Measurements from ENCODE around the gene QRICH2.
"Not testable (repeated sequence)": the region's sequence is repeated elsewhere in the genome, so short reads cannot be mapped to it uniquely, and the experiment has no call there.

The QRICH2 gene, protein sequence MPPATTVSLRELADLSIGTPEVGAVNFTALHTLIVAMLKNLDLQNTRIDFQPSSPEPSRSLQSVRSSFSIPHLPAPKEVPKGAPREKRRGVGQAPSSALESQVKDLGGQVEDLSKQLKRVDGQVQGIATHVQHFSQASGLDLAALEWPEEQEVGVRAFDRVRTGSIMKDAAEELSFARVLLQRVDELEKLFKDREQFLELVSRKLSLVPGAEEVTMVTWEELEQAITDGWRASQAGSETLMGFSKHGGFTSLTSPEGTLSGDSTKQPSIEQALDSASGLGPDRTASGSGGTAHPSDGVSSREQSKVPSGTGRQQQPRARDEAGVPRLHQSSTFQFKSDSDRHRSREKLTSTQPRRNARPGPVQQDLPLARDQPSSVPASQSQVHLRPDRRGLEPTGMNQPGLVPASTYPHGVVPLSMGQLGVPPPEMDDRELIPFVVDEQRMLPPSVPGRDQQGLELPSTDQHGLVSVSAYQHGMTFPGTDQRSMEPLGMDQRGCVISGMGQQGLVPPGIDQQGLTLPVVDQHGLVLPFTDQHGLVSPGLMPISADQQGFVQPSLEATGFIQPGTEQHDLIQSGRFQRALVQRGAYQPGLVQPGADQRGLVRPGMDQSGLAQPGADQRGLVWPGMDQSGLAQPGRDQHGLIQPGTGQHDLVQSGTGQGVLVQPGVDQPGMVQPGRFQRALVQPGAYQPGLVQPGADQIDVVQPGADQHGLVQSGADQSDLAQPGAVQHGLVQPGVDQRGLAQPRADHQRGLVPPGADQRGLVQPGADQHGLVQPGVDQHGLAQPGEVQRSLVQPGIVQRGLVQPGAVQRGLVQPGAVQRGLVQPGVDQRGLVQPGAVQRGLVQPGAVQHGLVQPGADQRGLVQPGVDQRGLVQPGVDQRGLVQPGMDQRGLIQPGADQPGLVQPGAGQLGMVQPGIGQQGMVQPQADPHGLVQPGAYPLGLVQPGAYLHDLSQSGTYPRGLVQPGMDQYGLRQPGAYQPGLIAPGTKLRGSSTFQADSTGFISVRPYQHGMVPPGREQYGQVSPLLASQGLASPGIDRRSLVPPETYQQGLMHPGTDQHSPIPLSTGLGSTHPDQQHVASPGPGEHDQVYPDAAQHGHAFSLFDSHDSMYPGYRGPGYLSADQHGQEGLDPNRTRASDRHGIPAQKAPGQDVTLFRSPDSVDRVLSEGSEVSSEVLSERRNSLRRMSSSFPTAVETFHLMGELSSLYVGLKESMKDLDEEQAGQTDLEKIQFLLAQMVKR (N-terminal part only)

DNA sequence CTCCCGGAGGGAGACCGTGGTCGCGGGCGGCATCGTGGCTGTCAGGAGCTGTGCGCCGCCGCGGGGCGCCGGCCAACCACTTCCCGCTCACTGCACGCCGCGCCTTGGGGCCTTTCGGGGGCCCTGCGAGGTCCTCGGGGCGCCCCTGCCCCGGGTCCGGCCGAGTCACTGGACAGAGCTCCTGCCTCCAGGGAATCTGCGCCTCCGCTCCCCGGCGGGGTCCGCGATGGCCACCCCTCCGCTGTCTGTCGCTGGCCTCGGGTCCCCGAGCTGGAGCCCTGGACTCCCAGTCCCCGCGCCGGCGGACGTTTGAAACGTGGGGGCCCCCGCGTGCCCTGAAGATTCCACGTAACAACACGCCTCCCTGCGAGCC, at the start of gene QRICH2:
TSS of gene QRICH2 (minus strand) at position 311 of the 373 bp plus-strand sequence. CDS start at position 33, 278 bp downstream.
- no peak for DNase-seq (ENCODE audit: low read depth, low spot score)

DNA sequence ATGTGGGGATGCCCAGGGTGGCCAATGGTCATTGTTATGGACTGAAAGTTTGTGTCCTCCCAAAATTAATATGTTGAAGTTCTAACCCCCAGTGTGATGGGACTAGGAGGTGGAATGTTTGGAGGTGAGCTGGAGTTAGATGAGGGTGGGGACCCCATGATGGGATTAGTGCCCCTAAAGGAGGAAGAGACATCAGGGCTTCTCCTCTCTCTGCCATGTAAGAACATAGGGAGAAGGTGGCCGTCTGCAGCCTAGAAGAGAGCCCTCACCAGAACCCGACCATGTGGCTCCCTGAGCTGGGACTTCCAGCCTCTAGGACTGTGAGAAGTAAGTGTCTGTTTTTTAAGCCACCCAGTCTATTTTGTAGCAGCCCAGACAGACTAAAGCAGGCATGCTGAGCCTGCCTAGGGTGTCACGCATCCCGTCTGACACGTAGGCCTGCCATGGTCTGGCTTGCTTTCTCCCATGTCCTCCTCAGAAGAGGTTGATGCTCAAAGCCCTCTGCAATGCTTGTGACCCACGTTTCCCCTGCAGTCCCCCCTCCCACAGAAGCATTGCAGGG, 49.6 kb upstream of the QRICH2 start:
- no peak for DNase-seq (ENCODE audit: low read depth, low spot score)

DNA sequence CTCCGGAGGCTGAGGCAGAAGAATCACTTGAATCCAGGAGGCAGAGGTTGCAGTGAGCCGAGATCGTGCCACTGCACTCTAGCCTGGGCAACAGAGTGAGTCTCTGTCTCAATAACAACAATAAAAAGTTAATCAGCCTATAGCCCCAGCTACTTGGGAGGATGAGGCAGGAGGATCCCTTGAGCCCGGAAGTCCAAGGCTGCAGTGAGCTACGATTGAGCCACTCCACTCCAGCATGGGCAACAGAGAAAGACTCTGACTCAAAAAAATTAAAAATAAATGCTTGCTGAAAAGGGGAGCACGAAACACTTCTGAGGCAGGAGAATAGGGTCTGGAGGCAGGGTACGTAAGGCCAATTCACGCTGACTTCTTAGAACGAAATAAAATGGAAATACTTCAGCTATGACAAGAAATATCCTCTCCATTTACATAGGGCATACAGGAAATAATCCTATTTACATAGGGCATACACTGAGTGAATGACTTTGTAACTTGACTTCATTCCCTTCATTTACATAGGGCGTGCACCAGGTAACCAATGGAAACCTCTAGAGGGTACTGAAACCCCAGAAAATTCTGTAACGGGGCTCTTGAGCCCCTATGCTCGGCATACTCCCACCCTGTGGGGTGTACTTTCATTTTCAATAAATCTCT, 48.9 kb upstream of the QRICH2 start:
- no peak for DNase-seq (ENCODE audit: low read depth, low spot score)

DNA sequence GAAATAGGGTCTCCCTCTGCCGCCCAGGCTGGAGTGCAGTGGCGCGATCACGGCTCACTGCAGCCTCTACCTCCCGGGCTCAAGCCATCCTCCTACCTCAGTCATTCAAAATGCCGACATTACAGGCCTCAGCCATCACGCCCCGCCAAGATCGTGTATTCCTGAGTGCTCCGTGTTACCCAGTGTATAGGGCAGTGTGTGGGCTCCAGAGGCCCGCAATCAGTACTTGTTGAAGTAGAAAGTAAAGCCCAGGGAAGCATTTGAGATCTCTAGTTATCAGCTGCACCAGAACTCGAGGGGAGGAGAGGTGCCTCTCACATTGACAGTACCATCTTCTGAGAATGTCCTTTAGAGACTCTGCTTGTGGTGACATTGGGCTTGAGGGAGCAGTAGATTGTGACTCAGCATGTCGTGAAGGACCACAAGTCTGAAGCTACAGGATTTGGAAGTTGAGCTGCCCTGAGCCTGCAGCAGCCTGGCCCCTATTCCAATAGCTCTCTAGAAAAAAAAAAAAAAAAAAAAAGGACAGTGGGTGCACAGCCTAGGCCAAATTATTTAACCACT, 46.8 kb upstream of the QRICH2 start:
- no peak for DNase-seq (ENCODE audit: low read depth, low spot score)

DNA sequence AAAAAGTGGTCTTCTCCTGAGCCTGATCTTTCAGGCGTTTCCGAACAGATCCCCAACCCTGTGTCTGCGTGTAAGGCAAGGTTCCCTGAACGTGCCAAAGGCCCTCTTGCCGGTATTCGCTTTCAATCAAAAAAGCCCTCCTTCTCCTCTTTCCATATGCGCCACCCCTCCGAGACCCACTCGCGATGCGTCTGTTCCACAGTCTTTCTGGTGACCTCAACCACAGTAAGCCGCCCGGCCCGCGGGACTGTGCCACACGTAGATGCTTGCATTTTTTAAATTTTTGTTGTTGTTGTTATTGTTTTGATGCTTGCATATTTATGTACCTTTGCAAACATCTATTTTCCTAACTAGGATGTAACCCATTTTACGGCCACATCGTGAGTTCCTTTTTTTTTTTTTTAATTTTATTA, 46.2 kb upstream of the QRICH2 start:
- DNase-seq (ENCODE audit: low read depth, low spot score): no peak

DNA sequence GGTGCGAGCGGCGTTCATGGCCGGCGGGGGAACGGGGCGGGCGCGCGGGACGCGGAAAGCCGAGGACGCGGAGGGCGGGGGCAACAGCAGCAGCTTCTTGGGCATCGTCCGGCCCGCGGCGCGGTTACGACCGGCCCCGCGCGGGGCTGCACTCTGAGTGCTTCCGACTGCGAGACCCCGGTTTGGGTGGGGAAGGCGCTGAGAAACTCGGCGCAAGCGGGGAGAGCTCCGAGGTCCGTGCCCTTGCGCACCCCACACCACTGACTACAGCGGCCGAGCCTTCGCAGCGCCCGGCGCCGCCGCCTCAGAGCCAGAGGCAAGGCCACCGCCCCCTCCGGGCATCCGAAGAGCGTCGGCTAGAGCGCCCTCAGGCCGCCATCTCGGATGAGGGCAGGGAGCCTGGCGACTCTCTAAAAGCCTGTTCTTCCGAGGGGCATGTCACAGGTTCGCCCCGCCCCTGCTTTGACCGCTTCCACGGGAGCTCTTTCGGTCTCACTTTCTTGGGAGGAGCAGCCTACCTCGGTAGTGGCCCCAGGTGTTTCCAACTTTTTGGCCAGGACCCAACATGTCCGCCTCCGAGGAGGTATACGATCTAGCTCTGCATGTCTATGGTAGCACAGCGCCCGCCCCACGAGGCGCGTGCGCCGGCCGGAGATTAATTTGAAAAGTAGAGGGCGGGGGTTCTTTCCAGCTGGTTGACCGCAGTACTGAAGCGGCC, 45.7 kb upstream of the QRICH2 start, which contains the start of gene PRPSAP1:
TSS of gene PRPSAP1 (minus strand) at position 318 of the 718 bp plus-strand sequence. CDS start at position 105, 213 bp downstream.
- peak; percentile 83 for DNase-seq (ENCODE audit: low read depth, low spot score)

DNA sequence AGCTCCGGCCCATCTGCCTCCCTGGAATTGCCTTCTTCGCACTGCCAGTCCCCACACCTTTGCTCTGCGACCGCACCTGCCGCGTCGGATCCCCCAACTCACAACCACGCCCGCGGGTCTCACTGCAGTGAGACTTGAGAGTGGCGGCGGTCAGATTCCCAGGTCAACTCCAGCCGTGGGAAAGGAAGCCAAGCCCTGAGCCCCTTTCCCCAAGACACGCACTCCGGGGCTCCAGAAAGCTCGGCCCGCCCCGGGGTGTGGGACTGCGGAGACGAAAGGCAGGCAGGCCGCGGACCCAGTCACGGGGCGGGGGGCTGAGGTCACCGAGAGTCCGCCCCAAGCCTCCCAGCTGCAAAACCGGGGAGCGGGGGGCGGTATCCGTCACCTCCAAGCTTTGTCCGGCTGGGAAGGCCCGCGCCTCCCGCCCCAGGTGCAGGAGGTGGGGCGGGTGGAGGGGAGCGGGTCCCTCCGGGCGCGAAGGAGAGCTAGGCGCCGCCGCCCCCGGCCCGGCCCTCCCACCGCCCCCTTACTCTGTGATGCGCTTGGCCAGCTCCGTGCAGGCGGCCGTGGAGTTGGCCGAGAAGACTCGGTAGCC, 45.0 kb upstream of the QRICH2 start:
- no peak for DNase-seq (ENCODE audit: low read depth, low spot score)

DNA sequence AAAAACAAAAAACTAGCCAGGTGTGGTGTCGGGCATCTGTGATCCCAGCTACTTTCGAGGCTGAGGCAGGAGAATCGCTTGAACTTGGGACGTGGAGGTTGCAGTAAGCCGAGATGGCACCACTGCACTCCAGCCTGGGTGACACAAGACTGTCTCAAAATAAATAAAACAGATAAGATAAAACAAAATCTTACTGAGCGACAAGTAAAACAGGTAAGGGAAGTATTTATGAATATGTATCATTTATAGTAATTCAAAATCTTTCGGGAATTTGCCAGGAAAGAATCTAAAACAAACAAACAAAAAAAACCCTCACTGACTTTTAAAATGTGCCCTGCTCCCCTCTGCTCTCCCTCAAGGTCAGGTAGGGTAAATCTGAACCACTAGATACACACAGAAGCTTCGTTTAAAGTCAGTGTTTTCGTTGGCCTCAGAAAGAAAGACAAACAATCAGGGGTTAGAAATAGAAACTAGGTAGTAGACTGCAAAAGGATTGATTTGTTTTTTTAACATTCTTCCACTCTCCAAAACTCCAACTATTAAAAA, 43.5 kb upstream of the QRICH2 start:
- no peak for DNase-seq (ENCODE audit: low read depth, low spot score)

DNA sequence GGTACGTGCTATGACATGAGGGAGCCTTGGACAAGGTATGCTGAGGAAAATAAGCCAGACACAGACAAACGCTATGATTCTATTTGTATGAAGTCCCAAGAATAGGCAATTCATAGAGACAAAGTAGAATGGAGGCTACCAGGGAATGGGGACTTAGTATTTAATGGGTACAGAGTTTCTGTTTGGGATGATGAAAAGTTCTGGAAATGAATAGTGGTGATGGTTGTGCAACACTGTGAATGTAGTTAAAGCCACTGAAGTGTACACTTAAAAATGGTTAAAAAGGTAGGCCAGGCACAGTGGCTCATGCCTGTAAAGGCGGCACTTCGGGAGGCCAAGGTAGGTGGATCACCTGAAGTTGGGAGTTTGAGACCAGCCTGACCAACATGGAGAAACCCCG, 42.4 kb upstream of the QRICH2 start:
- DNase-seq (ENCODE audit: low read depth, low spot score): no peak

DNA sequence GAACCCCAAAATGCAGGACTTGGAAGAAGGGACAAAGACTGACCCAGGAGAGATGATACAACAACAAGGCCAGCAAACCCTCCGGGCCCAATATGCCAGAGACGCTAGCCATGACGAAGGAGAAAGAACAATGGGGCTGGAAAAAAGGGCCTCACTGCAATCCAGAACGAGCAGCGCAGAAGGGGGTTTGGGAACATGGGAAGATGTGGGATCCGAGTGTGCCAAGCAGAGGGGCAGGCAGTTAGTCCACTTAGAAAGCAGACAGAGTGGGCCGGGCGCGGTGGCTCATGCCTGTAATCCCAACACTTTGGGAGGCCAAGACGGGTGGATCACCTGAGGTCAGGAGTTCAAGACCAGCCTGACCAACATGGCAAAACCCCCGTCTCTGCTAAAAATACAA, 38.9 kb upstream of the QRICH2 start:
- not testable (repeated sequence) for DNase-seq (ENCODE audit: low read depth, low spot score)

DNA sequence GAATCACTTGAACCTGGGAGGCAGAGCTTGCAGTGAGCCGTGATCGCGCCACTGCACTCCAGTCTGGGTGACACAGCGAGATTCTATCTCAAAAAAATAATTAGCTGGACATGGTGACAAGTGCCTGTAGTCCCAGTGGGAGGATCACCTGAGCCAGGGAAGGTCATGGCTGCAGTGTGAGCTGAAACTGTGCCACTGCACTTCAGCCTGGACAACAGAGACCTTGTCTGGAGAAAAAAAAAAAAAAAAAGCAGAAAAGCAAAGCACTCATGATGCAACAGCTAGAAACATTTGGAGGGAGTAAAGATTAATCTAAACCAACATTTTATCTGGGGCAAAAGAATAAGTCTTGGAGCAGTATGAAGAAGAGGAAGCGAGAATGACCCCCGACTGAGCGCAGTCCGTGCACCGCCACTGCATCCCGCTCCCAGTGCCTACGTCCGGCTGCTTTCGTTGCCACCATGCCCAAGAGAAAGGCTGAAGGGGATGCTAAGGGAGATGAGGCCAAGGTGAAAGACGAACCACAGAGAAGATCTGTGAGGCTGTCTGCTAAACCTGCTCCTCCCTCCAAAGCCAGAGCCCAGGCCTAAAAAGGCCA, 37.4 kb upstream of the QRICH2 start:
- DNase-seq (ENCODE audit: low read depth, low spot score): no peak

DNA sequence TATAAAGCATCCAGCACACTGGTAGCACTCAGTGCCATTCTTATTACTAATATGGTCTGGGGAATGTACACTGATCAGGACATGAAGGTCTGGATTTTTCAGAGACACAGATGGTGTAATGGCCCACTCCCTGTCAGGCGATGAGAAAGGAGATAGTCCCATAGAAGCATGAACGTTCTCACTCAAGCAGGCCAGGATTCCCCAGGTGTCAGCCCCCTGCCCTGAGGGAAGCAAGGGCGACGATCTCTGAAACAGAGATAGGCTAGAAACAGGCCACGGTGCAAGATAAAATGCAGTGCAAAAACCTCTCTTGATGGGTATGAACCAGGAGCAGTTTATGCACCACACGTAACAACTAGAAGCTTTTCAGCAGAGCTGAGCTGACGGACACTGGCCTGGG, 35.0 kb upstream of the QRICH2 start:
- no peak for DNase-seq (ENCODE audit: low read depth, low spot score)

DNA sequence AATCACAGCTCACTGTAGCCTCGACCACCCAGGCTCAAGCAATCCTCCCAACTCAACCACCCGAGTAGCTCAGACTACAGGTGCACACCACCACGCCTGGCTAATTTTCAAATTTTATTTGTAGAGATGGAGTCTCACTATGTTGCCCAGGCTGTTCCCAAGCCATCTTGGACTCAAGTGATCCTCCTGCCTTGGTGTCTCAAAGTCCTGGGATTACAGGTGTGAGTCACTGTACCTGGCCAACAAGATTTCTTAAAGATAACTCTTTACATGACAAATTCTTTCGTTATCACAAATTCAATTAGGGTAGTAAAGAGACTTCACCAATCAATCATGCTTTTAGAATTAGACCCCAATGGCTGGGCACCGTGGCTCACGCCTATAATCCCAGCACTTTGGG, 33.2 kb upstream of the QRICH2 start:
- no peak for DNase-seq (ENCODE audit: low read depth, low spot score)

DNA sequence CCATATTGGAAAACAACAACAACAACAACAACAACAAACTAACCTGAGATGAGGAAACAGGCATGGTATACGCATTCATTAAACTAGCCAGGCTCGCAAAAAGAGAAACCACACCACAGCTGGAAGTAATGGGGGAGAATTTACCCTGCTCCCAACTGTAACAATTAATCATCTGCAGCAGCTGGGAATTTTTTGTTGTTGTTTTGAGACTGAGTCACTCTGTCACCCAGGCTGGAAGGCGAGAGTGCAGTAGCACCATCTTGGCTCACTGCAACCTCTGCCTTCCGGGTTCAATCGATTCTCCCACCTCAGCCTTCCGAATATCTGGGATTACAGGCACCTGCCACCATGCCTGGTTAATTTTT, 29.3 kb upstream of the QRICH2 start:
- DNase-seq (ENCODE audit: low read depth, low spot score): no peak

DNA sequence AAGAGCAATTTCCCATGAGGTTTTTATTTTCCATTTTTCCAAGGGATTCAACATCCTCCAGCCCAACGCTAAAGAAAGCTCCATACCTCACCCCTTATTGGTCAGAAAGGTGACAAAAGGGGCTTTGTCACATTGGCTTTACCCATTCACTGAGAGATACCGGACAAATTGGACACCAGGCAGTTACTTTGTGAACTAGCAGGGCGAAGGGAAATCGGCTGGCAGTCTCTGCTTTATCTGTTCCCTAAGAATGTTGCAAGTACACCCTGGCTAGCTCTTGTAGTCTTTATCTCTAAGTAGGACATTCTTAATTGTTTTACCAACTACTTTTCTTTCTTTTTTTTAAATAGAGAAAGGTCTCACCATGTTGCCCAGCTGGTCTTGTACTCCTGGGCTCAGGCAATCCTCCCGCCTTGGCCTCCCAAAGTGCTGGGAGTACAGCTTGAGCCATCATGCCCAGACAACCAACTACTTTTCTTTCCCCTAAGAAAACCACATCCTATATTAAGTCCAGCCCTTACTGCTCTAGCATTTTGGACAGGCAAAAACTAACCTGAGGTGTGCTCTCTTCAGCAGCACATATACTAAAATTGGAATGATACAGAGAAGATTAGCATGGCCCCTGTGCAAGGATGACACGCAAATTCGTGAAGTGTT, 28.8 kb upstream of the QRICH2 start:
- no peak for DNase-seq (ENCODE audit: low read depth, low spot score)

DNA sequence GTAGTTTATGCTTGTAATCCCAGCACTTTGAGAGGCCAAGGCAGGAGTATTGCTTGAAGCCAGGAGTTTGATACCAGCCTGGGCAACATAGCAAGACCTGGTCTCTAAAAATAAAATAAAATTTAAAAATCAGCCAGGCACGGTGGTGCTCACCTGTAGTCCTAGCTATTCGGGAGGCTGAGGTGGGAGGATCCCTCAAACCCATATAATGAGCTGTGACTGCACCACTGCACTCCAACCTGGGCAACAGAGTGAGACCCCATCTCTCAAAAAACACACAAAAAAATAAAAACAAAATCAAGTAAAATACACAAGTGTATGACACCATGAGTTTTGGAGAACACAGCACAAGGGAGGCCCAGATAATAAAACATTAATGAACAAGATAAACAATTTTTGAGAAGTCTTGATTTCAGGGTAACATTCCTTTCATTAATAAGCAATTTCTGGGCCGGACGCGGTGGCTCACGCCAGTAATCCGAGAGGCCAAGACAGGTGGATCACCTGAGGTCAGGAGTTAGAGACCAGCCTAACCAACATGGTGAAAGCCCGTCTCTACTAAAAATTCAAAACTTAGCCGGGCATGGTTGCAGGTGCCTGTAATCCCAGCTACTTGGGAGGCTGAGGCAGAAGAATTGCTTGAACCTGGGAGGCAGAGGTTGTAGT, 27.8 kb upstream of the QRICH2 start:
- DNase-seq (ENCODE audit: low read depth, low spot score): no peak

DNA sequence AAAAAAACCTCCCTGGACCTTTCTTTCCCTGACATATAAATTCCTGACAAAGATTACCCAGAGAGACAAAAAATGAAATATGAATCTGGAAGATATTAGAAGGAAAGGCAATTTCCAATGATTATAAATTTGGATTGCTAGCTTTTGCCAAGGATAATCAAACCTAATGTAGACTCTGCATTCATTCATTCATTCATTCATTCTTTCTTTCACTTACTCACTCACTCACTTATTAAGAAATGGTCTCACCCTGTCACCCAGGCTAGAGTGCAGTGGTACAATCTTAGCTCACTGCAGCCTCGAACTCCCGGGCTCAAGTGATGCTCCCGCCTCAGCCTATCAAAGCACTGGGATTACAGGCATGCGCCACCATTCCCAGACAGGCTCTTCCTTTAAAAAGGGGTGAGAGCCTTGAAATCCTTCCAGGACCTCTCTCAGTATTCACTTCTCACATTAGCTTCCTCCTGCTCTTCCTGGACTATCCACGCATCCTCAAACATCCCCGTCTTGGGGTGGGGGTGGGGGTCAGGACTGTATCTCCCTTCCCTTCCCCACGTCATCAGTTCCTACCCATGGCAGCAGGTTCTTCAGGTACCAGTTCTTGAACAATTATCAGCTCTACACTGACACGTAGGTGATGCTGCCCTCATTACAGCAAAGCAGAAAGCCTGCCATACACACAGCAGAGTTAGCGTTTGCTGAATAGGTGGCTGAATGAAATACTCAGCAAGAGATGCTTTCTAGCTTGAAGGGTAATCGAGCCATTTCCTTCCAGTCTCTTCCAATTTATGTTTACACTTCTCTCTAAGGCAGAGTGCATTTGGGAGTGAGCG, 25.8 kb upstream of the QRICH2 start:
- no peak for DNase-seq (ENCODE audit: low read depth, low spot score)
